ENCODE data around the gene PNPT1. TPM values are rescaled to one million over a fixed set of nuclear protein-coding genes. Genes with fewer than 3 reads are reported as not detected.
"Not testable (repeated sequence)": the region's sequence is repeated elsewhere in the genome, so short reads cannot be mapped to it uniquely, and the experiment has no call there.

PNPT1 gene
- total and polyA plus RNA-seq, 5 experiments from 2014 or later: 21.3 to 29.5 (median 26.2) TPM

DNA sequence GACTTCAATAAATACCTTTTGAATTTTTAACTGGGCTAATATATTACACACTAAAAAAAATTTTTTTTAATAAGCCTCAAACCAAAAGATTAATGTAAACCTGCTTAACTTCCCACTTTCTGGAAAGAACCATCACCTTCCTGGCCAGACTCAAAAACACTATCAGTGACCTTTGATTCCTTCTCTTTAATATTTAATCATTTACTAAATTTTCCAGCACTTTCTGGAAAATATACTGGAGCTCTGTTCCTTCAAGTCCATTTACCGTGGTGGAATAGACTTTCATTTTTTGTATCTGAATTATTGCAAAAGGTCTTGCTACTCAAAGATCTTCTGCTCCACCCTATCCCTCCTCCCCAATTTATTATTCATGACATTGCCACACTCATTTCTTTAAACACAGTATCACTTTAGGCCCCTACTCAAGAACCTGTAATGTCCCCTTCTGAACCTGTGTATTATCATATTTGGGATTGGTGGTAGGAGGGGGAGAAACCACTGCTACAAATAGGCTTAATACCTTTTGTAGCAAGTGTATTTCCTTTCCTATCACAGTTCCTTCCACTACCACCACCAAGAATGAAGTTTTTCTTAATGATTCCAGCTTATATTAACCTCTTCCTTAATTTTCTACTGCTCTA, 83.6 kb downstream of the PNPT1 start:
- ATAC-seq (no peak), DNase-seq (no peak)
- Mint-ChIP-seq H3K9me3 (no peaks in the 10 kb centered on the region), H3K4me1 (peaks cover 17 to 79% (median 56%) of the 10 kb centered on the region in 4 donors), H3K27me3 (no peaks in the 10 kb centered on the region), H3K27ac (peak overlapping the region in 9 of 10 donors; percentile 21 to 83 (median 65)), H3K4me3 (peak overlapping the region in 1 of 10 donors; percentile 9), H3K36me3 (peaks cover 0 to 64% (median 15%) of the 10 kb centered on the region in 3 donors)
- POLR2A ChIA-PET: no interaction called here

DNA sequence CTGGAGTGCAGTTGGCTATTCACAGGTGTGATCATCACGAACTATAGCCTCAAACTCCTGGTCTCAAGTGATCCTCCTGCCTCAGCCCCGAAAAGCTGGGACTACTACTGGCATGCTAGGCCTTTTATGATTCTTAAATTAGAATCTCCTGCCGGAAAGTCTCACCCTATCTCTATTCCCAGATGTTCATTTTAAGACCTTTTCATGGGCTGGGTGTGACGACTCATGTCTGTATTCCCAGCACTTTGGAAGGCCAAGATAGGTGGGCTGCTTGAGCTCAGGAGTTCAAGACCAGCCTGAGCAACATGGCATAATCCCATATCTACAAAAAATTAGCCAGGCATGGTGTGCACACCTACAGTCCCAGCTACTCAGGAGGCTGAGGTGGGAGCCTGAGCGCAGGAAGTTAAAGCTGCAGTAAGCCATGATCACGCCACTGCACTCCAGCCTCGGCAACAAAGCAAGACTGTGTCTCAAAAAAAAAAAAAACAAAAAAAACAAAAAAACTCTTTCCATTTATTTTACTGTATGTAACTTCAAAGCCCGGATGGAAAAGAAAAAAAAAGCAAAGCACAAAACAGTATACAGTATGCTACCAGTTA, 84.3 kb downstream of the PNPT1 start:
- peaks cover 0 to 62% (median 15%) of the 10 kb centered on the region in 3 donors for H3K36me3 Mint-ChIP-seq
- H3K27me3 Mint-ChIP-seq: no peaks in the 10 kb centered on the region
- peak overlapping the region in 6 of 10 donors; percentile 1 to 79 (median 56) for H3K27ac Mint-ChIP-seq
- no peaks in the 10 kb centered on the region for H3K9me3 Mint-ChIP-seq
- no peak for DNase-seq
- peaks cover 16 to 81% (median 61%) of the 10 kb centered on the region in 4 donors for H3K4me1 Mint-ChIP-seq
- peak overlapping the region in 1 of 10 donors; percentile 38 for H3K4me3 Mint-ChIP-seq
- POLR2A ChIA-PET: interaction anchor here (1.2 kb wide), 1 partner anchor 9 kb away, joined by 5 read pairs; no protein-coding TSS in a partner anchor
- ATAC-seq: no peak

DNA sequence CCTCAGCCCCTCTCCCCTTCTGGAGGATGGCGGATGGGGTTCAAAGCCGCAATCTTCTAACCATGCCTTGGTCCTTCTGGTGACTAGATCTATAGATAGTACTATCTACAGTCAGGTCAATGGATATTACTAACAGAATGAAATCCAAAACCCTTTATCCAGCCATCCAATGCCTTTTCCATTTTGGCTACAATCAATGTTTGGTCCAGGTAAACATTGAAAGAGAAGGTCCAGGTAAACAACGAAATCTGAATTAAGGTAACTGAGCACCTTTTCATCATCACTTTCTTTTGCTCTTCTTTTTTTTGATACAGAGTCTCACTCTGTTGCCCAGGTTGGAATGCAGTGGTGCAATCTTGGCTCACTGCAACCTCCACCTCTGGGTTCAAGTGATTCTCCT, 85.9 kb downstream of the PNPT1 start:
- peak overlapping the region in 2 of 10 donors; percentile 6 to 13 for H3K4me3 Mint-ChIP-seq
- no peaks in the 10 kb centered on the region for H3K9me3 Mint-ChIP-seq
- H3K27ac Mint-ChIP-seq: peak overlapping the region in 2 of 10 donors; percentile 10 to 49
- no peak for DNase-seq
- H3K36me3 Mint-ChIP-seq: peaks cover 0 to 58% (median 11%) of the 10 kb centered on the region in 3 donors
- ATAC-seq: no peak
- peaks cover 14 to 81% (median 60%) of the 10 kb centered on the region in 4 donors for H3K4me1 Mint-ChIP-seq
- POLR2A ChIA-PET: no interaction called here
- no peaks in the 10 kb centered on the region for H3K27me3 Mint-ChIP-seq

DNA sequence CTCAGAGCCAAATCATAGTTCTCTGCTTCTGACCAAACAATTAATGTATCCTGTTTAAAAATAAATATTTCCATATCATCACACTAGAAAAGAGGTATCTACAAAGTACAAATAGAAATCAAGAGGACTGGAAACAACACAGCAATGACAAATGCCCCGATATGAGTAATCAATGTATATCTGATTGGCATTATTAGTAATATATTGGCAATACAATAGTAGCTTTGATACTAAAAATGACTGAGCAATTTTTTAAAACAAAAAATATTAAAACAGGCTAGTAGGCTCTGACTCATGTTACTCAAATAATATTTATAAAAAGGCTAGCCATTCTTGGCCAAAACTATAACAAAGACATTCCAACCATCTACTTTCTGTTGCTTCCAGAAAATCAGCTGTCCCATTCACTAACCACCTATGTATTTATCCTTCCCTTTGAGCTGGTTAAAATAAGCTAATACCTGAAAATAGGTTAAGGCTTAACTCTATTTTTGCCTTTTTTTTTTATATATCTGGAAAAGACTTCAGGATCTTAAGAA, 89.5 kb downstream of the PNPT1 start:
- H3K27ac Mint-ChIP-seq: peak overlapping the region in 6 of 10 donors; percentile 9 to 74 (median 48)
- ATAC-seq (no peak), DNase-seq (no peak)
- H3K4me3 Mint-ChIP-seq: peak overlapping the region in 5 of 10 donors; percentile 14 to 47 (median 23)
- H3K4me1 Mint-ChIP-seq: peaks cover 16 to 75% (median 64%) of the 10 kb centered on the region in 4 donors
- POLR2A ChIA-PET: no interaction called here
- H3K9me3 Mint-ChIP-seq: no peaks in the 10 kb centered on the region
- peaks cover 0 to 54% (median 8%) of the 10 kb centered on the region in 3 donors for H3K36me3 Mint-ChIP-seq
- H3K27me3 Mint-ChIP-seq: no peaks in the 10 kb centered on the region

DNA sequence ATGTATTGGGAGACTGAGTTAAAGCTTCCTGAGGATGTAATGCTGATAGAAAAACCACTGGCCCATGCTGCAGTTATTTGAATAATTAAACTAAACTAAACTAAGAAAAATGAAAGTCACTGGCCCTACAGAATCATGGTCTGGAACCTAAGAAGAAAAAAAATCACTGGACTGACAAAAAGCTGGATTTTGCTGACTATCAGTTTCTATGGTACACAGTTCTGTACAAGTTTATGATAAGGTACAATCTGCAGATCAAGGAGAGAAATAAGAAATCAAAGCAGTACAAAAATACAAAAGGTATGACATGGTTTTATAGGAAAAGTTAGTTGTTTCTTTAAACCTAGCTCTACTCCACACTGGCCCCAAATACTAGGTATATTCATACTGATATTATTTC, 91.8 kb downstream of the PNPT1 start:
- no peak for DNase-seq
- Mint-ChIP-seq H3K27me3 (no peaks in the 10 kb centered on the region), H3K9me3 (no peaks in the 10 kb centered on the region), H3K4me3 (no peak overlapping the region), H3K4me1 (peaks cover 10 to 61% (median 50%) of the 10 kb centered on the region in 4 donors), H3K36me3 (peaks cover 0 to 68% (median 11%) of the 10 kb centered on the region in 3 donors), H3K27ac (peak overlapping the region in 7 of 10 donors; percentile 22 to 68 (median 39))
- POLR2A ChIA-PET: interaction anchor here (0.9 to 1.6 kb wide), 2 partner anchors 16 to 83 kb away, joined by 3 to 4 read pairs; partner anchors contain the start of gene PPP4R3B
- no peak for ATAC-seq

DNA sequence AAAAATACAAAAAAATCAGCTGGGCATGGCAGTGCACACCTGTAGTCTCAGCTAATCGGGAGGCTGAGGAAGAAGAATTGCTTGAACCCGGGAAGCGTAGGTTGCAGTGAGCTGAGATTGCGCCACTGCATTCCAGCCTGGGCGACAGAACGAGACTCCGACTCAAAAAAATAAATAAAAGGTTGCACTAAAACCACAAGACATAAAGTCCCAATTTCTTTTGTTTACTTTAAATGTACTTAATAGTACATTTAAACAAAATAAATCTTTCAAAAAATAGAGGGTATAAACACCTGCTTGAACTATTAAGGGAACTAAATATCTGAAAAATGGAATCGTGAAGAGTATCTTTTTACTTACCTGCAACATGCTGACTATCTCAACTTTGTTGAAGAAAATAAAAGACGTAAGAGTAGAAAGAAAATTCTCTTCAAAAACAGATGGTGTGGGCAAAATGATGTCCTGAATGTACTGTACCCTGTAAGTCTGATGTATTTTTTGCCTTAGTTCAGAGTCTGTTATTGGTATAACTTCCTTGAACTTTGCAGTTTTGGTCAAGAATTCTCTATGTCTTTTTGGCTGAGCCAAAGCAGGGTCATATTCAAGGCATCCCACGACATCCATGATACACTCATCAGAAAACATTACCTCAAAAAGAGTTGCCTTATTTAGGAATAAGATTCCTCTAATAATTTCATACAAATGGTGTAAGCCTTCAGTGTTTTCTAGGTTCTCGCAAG, 95.4 kb downstream of the PNPT1 start:
- ATAC-seq (no peak), DNase-seq (no peak)
- Mint-ChIP-seq H3K36me3 (peaks cover 0 to 82% (median 14%) of the 10 kb centered on the region in 3 donors), H3K27ac (peak overlapping the region in 2 of 10 donors; percentile 2 to 84), H3K9me3 (no peaks in the 10 kb centered on the region), H3K4me3 (no peak overlapping the region), H3K4me1 (peaks cover 11 to 62% (median 46%) of the 10 kb centered on the region in 4 donors), H3K27me3 (no peaks in the 10 kb centered on the region)
- POLR2A ChIA-PET: no interaction called here

DNA sequence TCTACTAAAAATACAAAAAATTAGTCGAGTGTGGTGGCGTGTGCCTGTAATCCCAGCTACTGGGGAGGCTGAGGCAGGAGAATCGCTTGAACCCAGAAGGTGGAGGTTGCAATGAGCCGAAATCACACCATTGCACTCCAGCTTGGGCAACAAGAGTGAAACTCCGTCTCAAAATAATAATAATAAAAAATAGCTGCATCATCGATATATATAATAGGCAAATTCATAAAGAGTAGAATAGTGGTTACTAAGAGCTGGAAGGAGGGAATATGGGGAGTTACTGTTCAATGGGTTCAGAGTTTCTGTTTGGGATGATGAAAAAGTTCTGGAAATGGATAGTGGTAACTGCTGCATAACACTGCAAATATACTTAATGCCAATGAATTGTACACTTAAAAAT, 96.8 kb downstream of the PNPT1 start:
- not testable (repeated sequence) for H3K9me3 Mint-ChIP-seq, H3K27me3 Mint-ChIP-seq, ATAC-seq, H3K4me3 Mint-ChIP-seq, DNase-seq
- H3K4me1 Mint-ChIP-seq: peaks cover 8 to 56% (median 38%) of the 10 kb centered on the region in 4 donors
- POLR2A ChIA-PET: interaction anchor here (2.0 kb wide), 1 partner anchor 20 kb away, joined by 5 read pairs; the partner anchor contains the start of gene PPP4R3B
- H3K36me3 Mint-ChIP-seq: peaks cover 0 to 72% (median 11%) of the 10 kb centered on the region in 3 donors
- peak overlapping the region in 2 of 10 donors; percentile 29 to 56 for H3K27ac Mint-ChIP-seq

DNA sequence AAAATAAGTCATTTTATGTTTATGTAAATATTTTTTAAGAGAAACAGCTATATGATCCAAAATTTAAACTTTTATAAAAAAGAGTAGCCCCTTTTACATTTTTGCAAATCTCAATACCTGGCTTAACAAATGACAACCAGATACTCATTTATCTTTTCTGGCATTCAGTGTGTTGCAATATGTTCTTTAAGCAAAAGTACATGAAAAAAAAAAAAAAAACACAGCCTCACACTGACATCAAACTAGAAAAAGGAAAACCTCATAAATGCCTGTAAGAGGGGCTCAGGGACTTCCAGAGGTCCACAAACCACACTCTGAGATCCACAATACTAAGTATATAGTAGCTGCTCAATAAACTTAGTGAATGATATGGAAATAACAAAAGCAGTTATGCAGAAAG, 98.1 kb downstream of the PNPT1 start:
- POLR2A ChIA-PET: interaction anchor here (2.0 kb wide), 1 partner anchor 21 kb away, joined by 5 read pairs; the partner anchor contains the start of gene PPP4R3B
- peaks cover 0 to 74% (median 8%) of the 10 kb centered on the region in 3 donors for H3K36me3 Mint-ChIP-seq
- no peaks in the 10 kb centered on the region for H3K9me3 Mint-ChIP-seq
- H3K27me3 Mint-ChIP-seq: no peaks in the 10 kb centered on the region
- ATAC-seq (no peak), DNase-seq (no peak)
- peaks cover 8 to 55% (median 42%) of the 10 kb centered on the region in 4 donors for H3K4me1 Mint-ChIP-seq
- no peak overlapping the region for H3K4me3 Mint-ChIP-seq
- no peak overlapping the region for H3K27ac Mint-ChIP-seq

DNA sequence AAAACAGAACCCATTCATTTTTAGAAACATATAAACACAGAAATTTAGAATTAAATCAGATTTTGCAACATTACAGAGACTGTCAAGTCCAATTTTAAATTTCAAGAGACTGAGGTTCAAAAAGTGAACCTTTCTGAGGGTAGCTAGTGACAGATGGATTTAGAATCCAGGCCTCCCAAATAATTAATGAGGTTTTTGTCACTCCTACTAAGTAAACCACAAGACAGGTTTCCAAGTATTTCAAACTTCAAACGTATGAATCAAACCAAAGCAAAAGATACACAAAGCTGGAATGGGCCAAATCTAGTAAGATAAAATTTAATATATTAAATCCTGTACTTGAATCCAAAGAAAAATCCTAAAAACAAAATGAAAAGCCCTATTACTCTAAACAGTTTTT, 101.5 kb downstream of the PNPT1 start:
- H3K27ac Mint-ChIP-seq: peak overlapping the region in 2 of 10 donors; percentile 66 to 79
- POLR2A ChIA-PET: interaction anchor here (1.8 kb wide), 1 partner anchor 25 kb away, joined by 6 read pairs; the partner anchor contains the start of gene PPP4R3B
- peaks cover 2 to 52% (median 26%) of the 10 kb centered on the region in 4 donors for H3K4me1 Mint-ChIP-seq
- H3K4me3 Mint-ChIP-seq: no peak overlapping the region
- peaks cover 0 to 74% (median 6%) of the 10 kb centered on the region in 3 donors for H3K36me3 Mint-ChIP-seq
- no peaks in the 10 kb centered on the region for H3K9me3 Mint-ChIP-seq
- ATAC-seq: no peak
- no peaks in the 10 kb centered on the region for H3K27me3 Mint-ChIP-seq
- DNase-seq: no peak

DNA sequence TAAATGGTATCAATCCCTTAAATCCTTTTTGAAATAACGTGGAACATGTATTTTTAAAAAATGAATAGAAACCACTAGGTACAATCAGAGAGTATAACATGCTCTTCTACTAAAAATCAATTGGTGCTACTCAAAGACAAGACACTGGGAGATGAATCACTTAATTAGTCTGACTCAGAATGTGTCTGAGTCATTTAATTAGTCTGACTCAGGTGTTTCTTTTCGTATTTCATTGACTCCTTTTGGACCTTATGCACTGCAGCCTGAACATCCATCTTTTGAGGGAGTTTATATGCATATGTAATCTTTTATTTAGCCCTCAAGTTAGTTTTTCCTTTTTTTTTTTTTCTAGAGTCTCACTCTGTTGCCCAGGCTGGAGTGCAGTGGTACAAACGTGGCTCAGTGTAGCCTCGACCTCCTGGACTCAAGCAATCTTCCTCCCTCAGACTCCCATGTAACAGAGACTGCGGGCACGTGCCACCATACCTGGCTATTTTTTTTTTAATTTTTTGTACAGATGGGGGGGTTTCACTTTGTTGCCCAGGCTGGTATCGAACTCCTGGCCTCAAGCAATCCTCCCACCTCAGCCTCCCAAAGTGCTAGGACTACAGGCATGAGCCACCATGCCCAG, 102.7 kb downstream of the PNPT1 start:
- H3K27ac Mint-ChIP-seq: peak overlapping the region in 2 of 10 donors; percentile 37 to 40
- ATAC-seq: no peak

DNA sequence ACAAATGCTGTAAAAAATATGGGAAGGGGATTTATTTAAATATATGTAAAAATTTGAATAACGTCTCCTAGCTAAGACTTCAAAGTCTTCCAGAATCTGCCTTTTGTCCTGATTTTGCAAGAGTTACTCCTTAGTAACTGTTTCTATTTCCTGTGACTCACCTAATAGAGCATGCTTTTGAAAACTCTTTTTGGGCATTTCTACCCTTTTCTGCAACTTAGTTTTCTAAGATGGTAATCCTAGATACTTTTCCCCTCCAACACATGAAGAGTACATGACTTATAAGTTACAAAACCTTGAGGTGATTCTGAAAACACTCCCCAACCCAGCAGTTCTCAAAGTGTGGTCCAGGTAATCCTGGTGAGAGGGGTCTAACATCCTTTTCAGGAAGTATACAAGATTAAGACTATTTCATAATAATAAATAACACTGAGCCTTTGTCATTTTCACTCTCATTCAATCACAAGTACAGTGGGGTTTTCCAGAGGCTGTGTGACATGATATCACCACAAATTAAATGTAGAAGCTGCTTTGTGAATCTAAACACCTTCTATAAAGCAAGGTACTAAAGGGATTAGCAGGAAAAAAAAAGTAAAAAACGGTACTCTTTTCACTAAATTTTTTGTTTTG, 108.1 kb downstream of the PNPT1 start:
- Mint-ChIP-seq H3K4me3 (no peak overlapping the region), H3K27ac (peak overlapping the region in 6 of 10 donors; percentile 11 to 88 (median 60)), H3K9me3 (no peaks in the 10 kb centered on the region), H3K36me3 (peaks cover 0 to 82% (median 11%) of the 10 kb centered on the region in 3 donors), H3K4me1 (peaks cover 5 to 33% (median 17%) of the 10 kb centered on the region in 4 donors), H3K27me3 (no peaks in the 10 kb centered on the region)
- ATAC-seq (no peak), DNase-seq (no peak)
- POLR2A ChIA-PET: no interaction called here

More for the DNA sequence above, 102.7 kb downstream of the PNPT1 start:
- H3K9me3 Mint-ChIP-seq: no peaks in the 10 kb centered on the region
- POLR2A ChIA-PET: interaction anchor here (1.8 kb wide), 1 partner anchor 26 kb away, joined by 6 read pairs; the partner anchor contains the start of gene PPP4R3B
- H3K4me1 Mint-ChIP-seq: peaks cover 2 to 49% (median 27%) of the 10 kb centered on the region in 4 donors
- H3K4me3 Mint-ChIP-seq: no peak overlapping the region
- H3K27me3 Mint-ChIP-seq: no peaks in the 10 kb centered on the region
- H3K36me3 Mint-ChIP-seq: peaks cover 0 to 69% (median 4%) of the 10 kb centered on the region in 3 donors
- DNase-seq: no peak

All from naive thymus-derived CD8-positive, alpha-beta T cell (primary cell).